Naive thymus-derived CD4-positive, alpha-beta T cell (primary cell): ENCODE measurements around the gene GLIS1. TPM values are rescaled to one million over a fixed set of nuclear protein-coding genes. Genes with fewer than 3 reads are reported as not detected.
A peak's percentile ranks its signal among the peaks of the same experiment; 100 is the strongest.

Experiments
- ATAC-seq: fragments of 150-1000 bp; cut with Tn5 transposase; 2 replicates; pipeline ENCODE4 v1.10.0; 2021; ENCODE audit warnings: mild to moderate bottlenecking, moderate library complexity
- CTCF ChIA-PET: fragments of 350-600 bp; sonication (Branson Sonifier 250); formaldehyde crosslinking; loops from one replicate; lab custom pipeline; 2021; ENCODE audit warnings: antibody characterized with exemption; lab: Charles Lee
- POLR2A ChIA-PET: fragments of 350-600 bp; sonication (Branson Sonifier 250); formaldehyde crosslinking; loops from one replicate; lab custom pipeline; 2021; ENCODE audit warnings: antibody characterized with exemption, inconsistent platforms; lab: Charles Lee
- DNase-seq, 9 donors: peaks; one replicate each; pipeline versions ENCODE4 v3.0.0 to v3.0.0-alpha.2; 2020 to 2022; ENCODE audit warnings: mixed read lengths in 1 of 9
- H3K27ac ChIP-seq: one replicate; pipeline ENCODE4 v1.7.0; 2013; ENCODE audit warnings: mild to moderate bottlenecking, low read depth, low read length, moderate library complexity
- H3K27me3 ChIP-seq, 2 donors: one replicate each; pipeline ENCODE4 v1.7.0; 2013; ENCODE audit warnings: low read length in 2 of 2, mild to moderate bottlenecking in 2 of 2, moderate library complexity in 2 of 2; ENCODE audit not compliant: control insufficient read depth in 2 of 2, insufficient read depth in 2 of 2
- H3K36me3 ChIP-seq, 3 experiments: 1 replicate in 2 of 3; 2 replicates in 1 of 3; pipeline ENCODE4 v1.7.0; 2013; ENCODE audit warnings: low read length in 3 of 3, mild to moderate bottlenecking in 3 of 3, moderate library complexity in 1 of 3; ENCODE audit not compliant: insufficient read depth in 3 of 3, control insufficient read depth in 2 of 3
- H3K4me1 ChIP-seq, 2 donors: one replicate each; pipeline ENCODE4 v1.7.0; 2013; ENCODE audit warnings: low read length in 2 of 2, mild to moderate bottlenecking in 2 of 2, moderate library complexity in 1 of 2; ENCODE audit not compliant: control insufficient read depth in 2 of 2, insufficient read depth in 2 of 2
- H3K4me3 ChIP-seq: 2 replicates; pipeline ENCODE4 v1.7.0; 2013; ENCODE audit warnings: mild to moderate bottlenecking, low read length
- H3K9me3 ChIP-seq, 3 experiments: 1 replicate in 2 of 3; 2 replicates in 1 of 3; pipeline ENCODE4 v1.7.0; 2013; ENCODE audit warnings: low read length in 3 of 3; ENCODE audit not compliant: control insufficient read depth in 2 of 3
- H3K27ac Mint-ChIP-seq, 9 donors: one replicate each; pipeline ENCODE4 v1.8.0; 2020 to 2022; ENCODE audit warnings: mixed read lengths in 9 of 9, mild to moderate bottlenecking in 8 of 9, moderate library complexity in 5 of 9, inconsistent platforms in 2 of 9
- H3K27me3 Mint-ChIP-seq, 5 donors: one replicate each; pipeline ENCODE4 v1.8.0; 2021 to 2022; ENCODE audit warnings: mixed read lengths in 5 of 5, mild to moderate bottlenecking in 1 of 5
- H3K36me3 Mint-ChIP-seq, 5 donors: one replicate each; pipeline ENCODE4 v1.8.0; 2020 to 2022; ENCODE audit warnings: mixed read lengths in 5 of 5, mild to moderate bottlenecking in 3 of 5, inconsistent platforms in 1 of 5
- H3K4me1 Mint-ChIP-seq, 7 donors: one replicate each; pipeline ENCODE4 v1.8.0; 2020 to 2022; ENCODE audit warnings: mixed read lengths in 7 of 7, mild to moderate bottlenecking in 3 of 7, inconsistent platforms in 1 of 7
- H3K4me3 Mint-ChIP-seq, 10 donors: one replicate each; pipeline ENCODE4 v1.8.0; 2020 to 2022; ENCODE audit warnings: mild to moderate bottlenecking in 10 of 10, mixed read lengths in 10 of 10, moderate library complexity in 6 of 10, inconsistent platforms in 2 of 10
- H3K9me3 Mint-ChIP-seq, 11 donors: one replicate each; pipeline ENCODE4 v1.8.0; 2020 to 2022; ENCODE audit warnings: mixed read lengths in 11 of 11, mild to moderate bottlenecking in 4 of 11, inconsistent platforms in 1 of 11, moderate library complexity in 1 of 11
- intact Hi-C, 2 donors: fragments of 100-400 bp; cut with micrococcal nuclease; formaldehyde crosslinking; loops; one replicate each; pipeline ENCODE4 v1.15.1; 2023
- polyA plus RNA-seq, 2 donors: library from polyadenylated mRNA; unstranded; fragments of 300-500 nt; fragmentation: Illumina TruSeq; gene quantifications; one replicate each; pipeline ENCODE4 v1.2.3, GENCODE V29; 2021
- total RNA-seq, 6 experiments: library from RNA in 5 of 6; stranded (reverse) in 5 of 6; gene quantifications; 1 replicate in 5 of 6; 2 replicates in 1 of 6; pipeline ENCODE4 v1.2.3 and lab custom pipeline; 2021 to 2026

Gene GLIS1
- total and polyA plus RNA-seq, 7 experiments from 2014 or later: not detected

- ChIA-PET POLR2A (no interaction called here), CTCF (no interaction called here)
- DNase-seq: no peak
- Mint-ChIP-seq H3K4me3 (no peak overlapping the region), H3K4me1 (no peaks in the 10 kb centered on the region), H3K27me3 (peaks cover 0 to 6% (median 0%) of the 10 kb centered on the region in 5 donors), H3K9me3 (peaks cover 0 to 2% (median 0%) of the 10 kb centered on the region in 11 donors), H3K36me3 (no peaks in the 10 kb centered on the region), H3K27ac (no peak overlapping the region)
- intact Hi-C loops: no loop called here
- Histone ChIP-seq H3K36me3 (no peaks in the 10 kb centered on the region), H3K27me3 (no peaks in the 10 kb centered on the region), H3K9me3 (no peaks in the 10 kb centered on the region), H3K27ac (no peak overlapping the region), H3K4me3 (no peak overlapping the region), H3K4me1 (no peaks in the 10 kb centered on the region)
- ATAC-seq: no peak
Observed at GRCh38 chr1:53627666-53628065, 111.3 kb downstream of the GLIS1 start.

- no peak overlapping the region for H3K4me3 ChIP-seq
- H3K36me3 Mint-ChIP-seq: no peaks in the 10 kb centered on the region
Observed at GRCh38 chr1:53627031-53627430, 111.9 kb downstream of the GLIS1 start.

GRCh38 chr1:53626616-53627015 lies 112.3 kb downstream of the GLIS1 start:
- H3K27ac Mint-ChIP-seq: no peak overlapping the region
- H3K27me3 Mint-ChIP-seq: peaks cover 0 to 10% (median 0%) of the 10 kb centered on the region in 5 donors
- Histone ChIP-seq H3K4me1 (no peaks in the 10 kb centered on the region), H3K36me3 (no peaks in the 10 kb centered on the region), H3K27me3 (no peaks in the 10 kb centered on the region), H3K27ac (no peak overlapping the region), H3K4me3 (no peak overlapping the region), H3K9me3 (no peaks in the 10 kb centered on the region)
- no peak overlapping the region for H3K4me3 Mint-ChIP-seq
- POLR2A ChIA-PET: no interaction called here
- H3K9me3 Mint-ChIP-seq: peaks cover 0 to 2% (median 0%) of the 10 kb centered on the region in 11 donors
- no peak for ATAC-seq
- H3K4me1 Mint-ChIP-seq: no peaks in the 10 kb centered on the region
- intact Hi-C loops: no loop called here
- no peak for DNase-seq
- CTCF ChIA-PET: no interaction called here
- no peaks in the 10 kb centered on the region for H3K36me3 Mint-ChIP-seq

More at GRCh38 chr1:53627031-53627430, 111.9 kb downstream of the GLIS1 start:
- DNase-seq: peak in 1 of 9 donors; percentile 12
- H3K4me3 Mint-ChIP-seq: no peak overlapping the region
- ChIA-PET POLR2A (no interaction called here), CTCF (no interaction called here)
- Histone ChIP-seq H3K9me3 (no peaks in the 10 kb centered on the region), H3K27ac (no peak overlapping the region), H3K27me3 (no peaks in the 10 kb centered on the region), H3K4me1 (no peaks in the 10 kb centered on the region), H3K36me3 (no peaks in the 10 kb centered on the region)
- H3K27ac Mint-ChIP-seq: no peak overlapping the region
- intact Hi-C loops: no loop called here
- ATAC-seq: no peak
- H3K27me3 Mint-ChIP-seq: peaks cover 0 to 10% (median 0%) of the 10 kb centered on the region in 5 donors
- no peaks in the 10 kb centered on the region for H3K4me1 Mint-ChIP-seq
- peaks cover 0 to 2% (median 0%) of the 10 kb centered on the region in 11 donors for H3K9me3 Mint-ChIP-seq

GRCh38 chr1:53625766-53626520 lies 113.0 kb downstream of the GLIS1 start:
- Mint-ChIP-seq H3K27ac (no peak overlapping the region), H3K4me3 (no peak overlapping the region), H3K27me3 (peaks cover 0 to 10% (median 0%) of the 10 kb centered on the region in 5 donors), H3K36me3 (no peaks in the 10 kb centered on the region), H3K9me3 (peaks cover 0 to 2% (median 0%) of the 10 kb centered on the region in 11 donors), H3K4me1 (no peaks in the 10 kb centered on the region)
- ChIA-PET POLR2A (no interaction called here), CTCF (no interaction called here)
- Histone ChIP-seq H3K4me3 (no peak overlapping the region), H3K36me3 (no peaks in the 10 kb centered on the region), H3K27me3 (no peaks in the 10 kb centered on the region), H3K27ac (no peak overlapping the region), H3K4me1 (no peaks in the 10 kb centered on the region), H3K9me3 (no peaks in the 10 kb centered on the region)
- DNase-seq: peak in 1 of 9 donors; percentile 6
- no peak for ATAC-seq
- intact Hi-C loops: no loop called here

- ATAC-seq (no peak), DNase-seq (peak in 1 of 9 donors; percentile 4)
- no peak overlapping the region for H3K4me3 Mint-ChIP-seq
- H3K36me3 ChIP-seq: no peaks in the 10 kb centered on the region
- peaks cover 0 to 10% (median 0%) of the 10 kb centered on the region in 5 donors for H3K27me3 Mint-ChIP-seq
- H3K4me3 ChIP-seq: no peak overlapping the region
- intact Hi-C loops: no loop called here
- POLR2A ChIA-PET: no interaction called here
- H3K4me1 ChIP-seq: no peaks in the 10 kb centered on the region
- peaks cover 0 to 2% (median 0%) of the 10 kb centered on the region in 11 donors for H3K9me3 Mint-ChIP-seq
- CTCF ChIA-PET: no interaction called here
- no peak overlapping the region for H3K27ac ChIP-seq
- no peaks in the 10 kb centered on the region for H3K36me3 Mint-ChIP-seq
- no peaks in the 10 kb centered on the region for H3K4me1 Mint-ChIP-seq
- H3K27ac Mint-ChIP-seq: no peak overlapping the region
- no peaks in the 10 kb centered on the region for H3K27me3 ChIP-seq
- H3K9me3 ChIP-seq: no peaks in the 10 kb centered on the region
Observed at GRCh38 chr1:53625049-53625448, 113.9 kb downstream of the GLIS1 start.

- Histone ChIP-seq H3K27me3 (no peaks in the 10 kb centered on the region), H3K4me3 (no peak overlapping the region), H3K9me3 (no peaks in the 10 kb centered on the region), H3K27ac (no peak overlapping the region), H3K36me3 (no peaks in the 10 kb centered on the region), H3K4me1 (no peaks in the 10 kb centered on the region)
- peaks cover 0 to 10% (median 0%) of the 10 kb centered on the region in 5 donors for H3K27me3 Mint-ChIP-seq
- H3K4me3 Mint-ChIP-seq: no peak overlapping the region
- no peak for ATAC-seq
- H3K9me3 Mint-ChIP-seq: no peaks in the 10 kb centered on the region
- DNase-seq: no peak
- no peak overlapping the region for H3K27ac Mint-ChIP-seq
- H3K4me1 Mint-ChIP-seq: no peaks in the 10 kb centered on the region
- ChIA-PET CTCF (no interaction called here), POLR2A (interaction anchor here (0.6 kb wide), 1 partner anchor 1441 kb away, joined by 4 read pairs; no protein-coding TSS in a partner anchor)
- intact Hi-C loops: no loop called here
- H3K36me3 Mint-ChIP-seq: no peaks in the 10 kb centered on the region
Observed at GRCh38 chr1:53622531-53622930, 116.4 kb downstream of the GLIS1 start.

GRCh38 chr1:53621144-53621543 lies 117.8 kb downstream of the GLIS1 start:
- H3K27ac Mint-ChIP-seq: no peak overlapping the region
- H3K9me3 Mint-ChIP-seq: no peaks in the 10 kb centered on the region
- no peaks in the 10 kb centered on the region for H3K27me3 ChIP-seq
- peaks cover 0 to 10% (median 0%) of the 10 kb centered on the region in 5 donors for H3K27me3 Mint-ChIP-seq
- ChIA-PET CTCF (no interaction called here), POLR2A (no interaction called here)
- H3K4me3 ChIP-seq: no peak overlapping the region
- H3K4me1 ChIP-seq: no peaks in the 10 kb centered on the region
- H3K9me3 ChIP-seq: no peaks in the 10 kb centered on the region
- H3K27ac ChIP-seq: no peak overlapping the region
- intact Hi-C loops: no loop called here
- no peak for ATAC-seq
- no peaks in the 10 kb centered on the region for H3K36me3 ChIP-seq
- no peaks in the 10 kb centered on the region for H3K36me3 Mint-ChIP-seq
- DNase-seq: no peak
- no peaks in the 10 kb centered on the region for H3K4me1 Mint-ChIP-seq
- no peak overlapping the region for H3K4me3 Mint-ChIP-seq
